HepG2 (cell line): ENCODE measurements around the gene GPR62. TPM values are rescaled to one million over a fixed set of nuclear protein-coding genes. Genes with fewer than 3 reads are reported as not detected.

Experiments used
- AKAP8 ChIP-seq: sonication (generic); formaldehyde crosslinking; IDR thresholded peaks from 2 replicates; pipeline ENCODE4 v1.5.1; 2020; ENCODE audit warnings: mild to moderate bottlenecking, missing genetic modification reagents
- CBX2 ChIP-seq, 2 experiments: fragments of 200-600 bp in 1 of 2; sonication (generic); formaldehyde crosslinking in 1 of 2; IDR thresholded peaks; 2 replicates each; pipeline versions ENCODE4 v1.7.0 to v1.8.1; 2018 to 2022; ENCODE audit warnings: low read depth in 2 of 2, low read length in 1 of 2, mild to moderate bottlenecking in 1 of 2, missing genetic modification reagents in 1 of 2
- DR1 ChIP-seq: sonication (generic); formaldehyde crosslinking; IDR thresholded peaks from 2 replicates; pipeline ENCODE4 v1.8.0; 2021; ENCODE audit warnings: mild to moderate bottlenecking, missing genetic modification reagents, inconsistent platforms
- EZH2 ChIP-seq: conservative IDR thresholded peaks from 2 replicates; pipeline ENCODE4 v1.6.1; 2012; ENCODE audit warnings: mild to moderate bottlenecking, low read depth, low read length, moderate library complexity
- FOXC1 ChIP-seq: sonication (generic); formaldehyde crosslinking; IDR thresholded peaks from 2 replicates; pipeline ENCODE4 v1.8.0; 2022; ENCODE audit warnings: mild to moderate bottlenecking, missing genetic modification reagents, borderline replicate concordance
- HOXA5 ChIP-seq: sonication (generic); formaldehyde crosslinking; IDR thresholded peaks from 2 replicates; pipeline ENCODE4 v1.4.0; 2020; ENCODE audit warnings: missing genetic modification reagents
- NAIF1 ChIP-seq: sonication (generic); formaldehyde crosslinking; IDR thresholded peaks from 2 replicates; pipeline ENCODE4 v1.5.0; 2020; ENCODE audit warnings: mild to moderate bottlenecking, missing genetic modification reagents, borderline replicate concordance
- NFE2L2 ChIP-seq: fragments of 150-350 bp; IDR thresholded peaks from 2 replicates; pipeline ENCODE4 v1.6.1; 2014; ENCODE audit warnings: low read length
- NPAS2 ChIP-seq: sonication (generic); formaldehyde crosslinking; IDR thresholded peaks from 2 replicates; pipeline ENCODE4 v1.8.0; 2022; ENCODE audit warnings: mild to moderate bottlenecking, missing genetic modification reagents, borderline replicate concordance
- NR2C2 ChIP-seq: sonication (generic); formaldehyde crosslinking; IDR thresholded peaks from 2 replicates; pipeline ENCODE4 v1.4.0; 2020; ENCODE audit warnings: missing genetic modification reagents, mild to moderate bottlenecking, moderate library complexity, borderline replicate concordance
- STAT6 ChIP-seq: sonication (generic); formaldehyde crosslinking; IDR thresholded peaks from 2 replicates; pipeline ENCODE4 v1.4.0; 2020; ENCODE audit warnings: missing genetic modification reagents, mild to moderate bottlenecking, borderline replicate concordance
- TEAD2 ChIP-seq: sonication (generic); formaldehyde crosslinking; IDR thresholded peaks from 2 replicates; pipeline ENCODE4 v1.9.0; 2021; ENCODE audit warnings: missing genetic modification reagents
- TFAP4 ChIP-seq: sonication (generic); IDR thresholded peaks from 2 replicates; pipeline ENCODE4 v1.6.1; 2016; ENCODE audit warnings: low read depth, borderline replicate concordance
- TRIM24 ChIP-seq: sonication (generic); formaldehyde crosslinking; IDR thresholded peaks from 2 replicates; pipeline ENCODE4 v1.8.0; 2022; ENCODE audit warnings: mild to moderate bottlenecking, missing genetic modification reagents
- YY1 ChIP-seq: IDR thresholded peaks from 2 replicates; pipeline ENCODE4 v1.6.1; 2011; ENCODE audit warnings: low read length, low read depth, moderate library complexity, mild to moderate bottlenecking; ENCODE audit not compliant: insufficient read depth, insufficient replicate concordance
- ZBTB8A ChIP-seq: sonication (generic); formaldehyde crosslinking; IDR thresholded peaks from 2 replicates; pipeline ENCODE4 v1.4.0; 2020; ENCODE audit warnings: mild to moderate bottlenecking, low read depth, missing genetic modification reagents, borderline replicate concordance
- ZC3H4 ChIP-seq: sonication (generic); formaldehyde crosslinking; IDR thresholded peaks from 2 replicates; pipeline ENCODE4 v1.4.0; 2020; ENCODE audit warnings: missing genetic modification reagents, borderline replicate concordance
- ZNF136 ChIP-seq: sonication (generic); formaldehyde crosslinking; IDR thresholded peaks from 2 replicates; pipeline ENCODE4 v1.8.1; 2022; ENCODE audit warnings: low read depth, mild to moderate bottlenecking, moderate library complexity, missing genetic modification reagents
- ZNF343 ChIP-seq: sonication (generic); formaldehyde crosslinking; IDR thresholded peaks from 2 replicates; pipeline ENCODE4 v1.4.0; 2020; ENCODE audit warnings: mild to moderate bottlenecking, missing genetic modification reagents
- ZNF792 ChIP-seq: IDR thresholded peaks from 2 replicates; pipeline ENCODE4 v1.6.1; 2016
- polyA plus RNA-seq, 8 experiments: library from polyadenylated mRNA; depleted of rRNA in 3 of 8; stranded (reverse) in 7 of 8; unstranded in 1 of 8; fragments of >200 nt; fragmentation: Illumina TruSeq in 4 of 8; extraction: Trizol in 4 of 8; gene quantifications; 2 replicates each; pipeline versions ENCODE4 v1.2.1 to v1.2.3, GENCODE V29; 2011 to 2016; ENCODE audit warnings: low read depth in 4 of 8, missing spikeins in 1 of 8, mixed read lengths in 1 of 8; ENCODE audit not compliant: insufficient read depth in 1 of 8
- total RNA-seq, 5 experiments: library from RNA; depleted of rRNA; stranded (reverse); fragments of >200 nt; fragmentation: Illumina TruSeq; extraction: Trizol; gene quantifications; 2 replicates each; pipeline ENCODE4 v1.2.3, GENCODE V29; 2016; ENCODE audit warnings: low read depth in 1 of 5
- TF ChIP-seq, protein P1 (sequence below): sonication (generic); formaldehyde crosslinking; IDR thresholded peaks from 2 replicates; pipeline ENCODE4 v1.4.0; 2020; ENCODE audit warnings: mild to moderate bottlenecking, missing genetic modification reagents

GPR62 gene
- total and polyA plus RNA-seq, 2 of the 13 experiments (the other 11 are each of a cell fraction or from before 2014, with no cell fraction given), result not detected

- TF ChIP-seq NFE2L2 (no peak), TEAD2 (CRISPR knock-in tag) (no peak), AKAP8 (CRISPR knock-in tag) (peak; percentile 93), EZH2 (no peak), ZNF136 (CRISPR knock-in tag) (no peak), NPAS2 (CRISPR knock-in tag) (no peak), TRIM24 (CRISPR knock-in tag) (0 out of 2 replicates have a peak, but pooled peaks have one; percentile 35), ZNF343 (CRISPR knock-in tag) (no peak), HOXA5 (CRISPR knock-in tag) (no peak), ZC3H4 (CRISPR knock-in tag) (peak; percentile 54; the same call in 1 of the 2 replicates), TFAP4 (peak; percentile 56; the same call in 1 of the 2 replicates), FOXC1 (CRISPR knock-in tag) (no peak), CBX2 (IDR thresholded peaks at IDR 0.05; ENCODE audit: low read depth, low read length) (no peak), CBX2 (CRISPR knock-in tag; IDR thresholded peaks at IDR 0.05; ENCODE audit: low read depth) (no peak), NR2C2 (CRISPR knock-in tag) (no peak), YY1 (no peak), ZNF792 (no peak), DR1 (CRISPR knock-in tag) (no peak), ZBTB8A (no peak), NAIF1 (CRISPR knock-in tag) (no peak), STAT6 (CRISPR knock-in tag) (no peak)
- TF ChIP-seq, protein P1, sequence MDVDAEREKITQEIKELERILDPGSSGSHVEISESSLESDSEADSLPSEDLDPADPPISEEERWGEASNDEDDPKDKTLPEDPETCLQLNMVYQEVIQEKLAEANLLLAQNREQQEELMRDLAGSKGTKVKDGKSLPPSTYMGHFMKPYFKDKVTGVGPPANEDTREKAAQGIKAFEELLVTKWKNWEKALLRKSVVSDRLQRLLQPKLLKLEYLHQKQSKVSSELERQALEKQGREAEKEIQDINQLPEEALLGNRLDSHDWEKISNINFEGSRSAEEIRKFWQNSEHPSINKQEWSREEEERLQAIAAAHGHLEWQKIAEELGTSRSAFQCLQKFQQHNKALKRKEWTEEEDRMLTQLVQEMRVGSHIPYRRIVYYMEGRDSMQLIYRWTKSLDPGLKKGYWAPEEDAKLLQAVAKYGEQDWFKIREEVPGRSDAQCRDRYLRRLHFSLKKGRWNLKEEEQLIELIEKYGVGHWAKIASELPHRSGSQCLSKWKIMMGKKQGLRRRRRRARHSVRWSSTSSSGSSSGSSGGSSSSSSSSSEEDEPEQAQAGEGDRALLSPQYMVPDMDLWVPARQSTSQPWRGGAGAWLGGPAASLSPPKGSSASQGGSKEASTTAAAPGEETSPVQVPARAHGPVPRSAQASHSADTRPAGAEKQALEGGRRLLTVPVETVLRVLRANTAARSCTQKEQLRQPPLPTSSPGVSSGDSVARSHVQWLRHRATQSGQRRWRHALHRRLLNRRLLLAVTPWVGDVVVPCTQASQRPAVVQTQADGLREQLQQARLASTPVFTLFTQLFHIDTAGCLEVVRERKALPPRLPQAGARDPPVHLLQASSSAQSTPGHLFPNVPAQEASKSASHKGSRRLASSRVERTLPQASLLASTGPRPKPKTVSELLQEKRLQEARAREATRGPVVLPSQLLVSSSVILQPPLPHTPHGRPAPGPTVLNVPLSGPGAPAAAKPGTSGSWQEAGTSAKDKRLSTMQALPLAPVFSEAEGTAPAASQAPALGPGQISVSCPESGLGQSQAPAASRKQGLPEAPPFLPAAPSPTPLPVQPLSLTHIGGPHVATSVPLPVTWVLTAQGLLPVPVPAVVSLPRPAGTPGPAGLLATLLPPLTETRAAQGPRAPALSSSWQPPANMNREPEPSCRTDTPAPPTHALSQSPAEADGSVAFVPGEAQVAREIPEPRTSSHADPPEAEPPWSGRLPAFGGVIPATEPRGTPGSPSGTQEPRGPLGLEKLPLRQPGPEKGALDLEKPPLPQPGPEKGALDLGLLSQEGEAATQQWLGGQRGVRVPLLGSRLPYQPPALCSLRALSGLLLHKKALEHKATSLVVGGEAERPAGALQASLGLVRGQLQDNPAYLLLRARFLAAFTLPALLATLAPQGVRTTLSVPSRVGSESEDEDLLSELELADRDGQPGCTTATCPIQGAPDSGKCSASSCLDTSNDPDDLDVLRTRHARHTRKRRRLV (CRISPR knock-in tag), result no peak
Measured at GRCh38 chr3:51967384-51968169, 12.4 kb downstream of the GPR62 start, which contains the start of gene PCBP4 (continued).
